Spinal cord (tissue), 10 donors: ENCODE results near the gene ZEB2. TPM values are rescaled to one million over a fixed set of nuclear protein-coding genes. Genes with fewer than 3 reads are reported as not detected.

Experiments used
- DNase-seq, 6 donors: peaks; one replicate each; pipeline versions ENCODE4 v3.0.0 to v3.0.0-alpha.2; 2013 to 2015; ENCODE audit warnings: low spot score in 6 of 6, low read depth in 4 of 6
- H3K27ac ChIP-seq: one replicate; pipeline ENCODE4 v1.5.1; 2013; ENCODE audit warnings: low read depth, low read length, control low read depth
- H3K27me3 ChIP-seq: one replicate; pipeline ENCODE4 v1.6.1; 2013; ENCODE audit warnings: low read length; ENCODE audit not compliant: control insufficient read depth, insufficient read depth
- H3K36me3 ChIP-seq: one replicate; pipeline ENCODE4 v1.6.1; 2013; ENCODE audit warnings: low read length; ENCODE audit not compliant: control insufficient read depth, insufficient read depth
- H3K4me1 ChIP-seq: one replicate; pipeline ENCODE4 v1.6.1; 2013; ENCODE audit warnings: low read length; ENCODE audit not compliant: control insufficient read depth, insufficient read depth
- H3K4me3 ChIP-seq: one replicate; pipeline ENCODE4 v1.5.1; 2013; ENCODE audit warnings: low read depth, low read length, control low read depth
- H3K9me3 ChIP-seq: one replicate; pipeline ENCODE4 v1.6.1; 2013; ENCODE audit warnings: low read length; ENCODE audit not compliant: control insufficient read depth, insufficient read depth
- WGBS: methylation state at CpG from one replicate; pipeline ENCODE4 v1.1.5; 2013; ENCODE audit warnings: missing lambda C conversion rate; ENCODE audit not compliant: insufficient coverage; 5-methylcytosine and 5-hydroxymethylcytosine counted together
- polyA plus RNA-seq, 2 donors: library from polyadenylated mRNA; unstranded; fragments of 120-200 nt; gene quantifications; one replicate each; pipeline ENCODE4 v1.2.1, GENCODE V29; 2013; ENCODE audit not compliant: insufficient read length in 2 of 2
- total RNA-seq, 2 donors: library from RNA; depleted of rRNA in 1 of 2; stranded (reverse); fragments of 120-200 nt in 1 of 2; fragments of >200 nt in 1 of 2; gene quantifications; one replicate each; pipeline versions ENCODE4 v1.2.3 to v1.2.4, GENCODE V29; 2013 to 2014
- donor health status: healthy.

The ZEB2 gene
- total and polyA plus RNA-seq, 4 donors, result 138 to 208 (median 164) TPM

DNA sequence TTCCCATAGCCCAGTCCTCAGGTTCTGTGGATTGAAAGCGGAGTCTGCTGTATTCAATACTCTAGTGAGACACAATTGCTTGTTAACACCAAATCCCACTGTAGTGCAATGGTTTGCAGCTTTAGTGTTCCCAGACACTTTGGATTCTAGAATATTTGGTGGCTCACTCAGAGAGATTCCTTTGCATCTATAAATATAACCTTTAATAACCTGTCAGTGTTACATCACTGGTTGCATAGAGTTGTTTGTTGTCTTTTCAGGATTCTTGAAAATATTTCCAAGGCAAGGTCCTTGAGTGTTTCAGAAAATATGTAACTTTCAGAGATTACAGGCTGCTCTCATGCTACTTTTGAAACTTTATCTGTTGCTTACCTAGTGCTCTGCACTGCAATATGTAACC, 157.5 kb downstream of the ZEB2 start:
- H3K36me3 ChIP-seq, result no peaks in the 10 kb centered on the region
- no peaks in the 10 kb centered on the region for H3K9me3 ChIP-seq
- no CpG with 5 or more reads among the region's 1 CpG for WGBS
- no peak overlapping the region for H3K27ac ChIP-seq
- H3K4me3 ChIP-seq, result no peak overlapping the region
- DNase-seq, result no peak
- peaks cover 3% of the 10 kb centered on the region for H3K4me1 ChIP-seq
- H3K27me3 ChIP-seq, result no peaks in the 10 kb centered on the region

- no peaks in the 10 kb centered on the region for H3K36me3 ChIP-seq
- DNase-seq, result no peak
- H3K4me1 ChIP-seq, result peaks cover 3% of the 10 kb centered on the region
- no peaks in the 10 kb centered on the region for H3K9me3 ChIP-seq
- H3K4me3 ChIP-seq, result no peak overlapping the region
- no peaks in the 10 kb centered on the region for H3K27me3 ChIP-seq
- H3K27ac ChIP-seq, result no peak overlapping the region
These were observed 158.2 kb downstream of the ZEB2 start for GRCh38 chr2:144361742-144362141.

- H3K27me3 ChIP-seq, result no peaks in the 10 kb centered on the region
- H3K4me3 ChIP-seq, result no peak overlapping the region
- no CpG with 5 or more reads among the region's 1 CpG for WGBS
- DNase-seq, result no peak
- no peaks in the 10 kb centered on the region for H3K9me3 ChIP-seq
- H3K27ac ChIP-seq, result no peak overlapping the region
- no peaks in the 10 kb centered on the region for H3K36me3 ChIP-seq
- no peaks in the 10 kb centered on the region for H3K4me1 ChIP-seq
These were observed 160.2 kb downstream of the ZEB2 start for GRCh38 chr2:144359684-144360083.

DNA sequence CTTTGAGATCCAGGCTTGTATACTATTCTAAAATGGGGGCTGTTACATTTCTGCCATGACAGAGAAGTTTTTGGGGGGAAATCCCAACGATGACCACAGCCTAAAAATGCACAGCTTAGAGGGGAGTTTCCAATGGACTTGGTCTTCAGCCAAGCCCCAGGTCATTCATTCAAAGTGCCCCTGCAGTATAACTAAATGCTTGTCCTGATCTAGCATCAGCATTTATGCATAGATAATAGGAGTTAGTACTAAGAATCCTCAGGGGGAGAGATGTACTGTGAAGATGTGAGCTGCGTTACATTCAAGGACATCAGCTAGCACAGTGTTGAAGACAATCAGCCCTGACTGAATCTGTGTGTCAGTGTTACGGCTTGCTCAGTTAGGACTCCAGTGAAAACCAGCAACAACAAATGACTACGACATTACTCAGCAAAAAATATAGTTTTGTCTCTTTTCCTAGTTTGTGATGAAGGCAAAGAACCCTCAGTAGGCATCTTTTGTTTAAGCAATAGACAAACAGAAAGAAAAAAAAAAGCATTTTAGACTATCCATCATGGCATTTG, 160.9 kb downstream of the ZEB2 start:
- no peaks in the 10 kb centered on the region for H3K36me3 ChIP-seq
- no peak overlapping the region for H3K4me3 ChIP-seq
- 100% methylated on average over 1 of the region's 4 CpGs for WGBS
- no peaks in the 10 kb centered on the region for H3K9me3 ChIP-seq
- no peaks in the 10 kb centered on the region for H3K4me1 ChIP-seq
- H3K27me3 ChIP-seq, result no peaks in the 10 kb centered on the region
- H3K27ac ChIP-seq, result no peak overlapping the region
- DNase-seq, result no peak

- Histone ChIP-seq H3K27me3 (no peaks in the 10 kb centered on the region), H3K4me1 (no peaks in the 10 kb centered on the region), H3K27ac (no peak overlapping the region), H3K9me3 (no peaks in the 10 kb centered on the region), H3K36me3 (no peaks in the 10 kb centered on the region), H3K4me3 (no peak overlapping the region)
- no CpG with 5 or more reads among the region's 3 CpGs for WGBS
- DNase-seq, result peak in 1 of 6 donors; percentile 44
These were observed 161.4 kb downstream of the ZEB2 start for GRCh38 chr2:144358374-144358964.

GRCh38 chr2:144357623-144358373, 162.1 kb downstream of the ZEB2 start:
- Histone ChIP-seq H3K4me3 (no peak overlapping the region), H3K9me3 (no peaks in the 10 kb centered on the region), H3K36me3 (no peaks in the 10 kb centered on the region), H3K27me3 (no peaks in the 10 kb centered on the region), H3K27ac (no peak overlapping the region), H3K4me1 (no peaks in the 10 kb centered on the region)
- 100% methylated on average over 1 of the region's 4 CpGs for WGBS
- DNase-seq, result no peak

DNA sequence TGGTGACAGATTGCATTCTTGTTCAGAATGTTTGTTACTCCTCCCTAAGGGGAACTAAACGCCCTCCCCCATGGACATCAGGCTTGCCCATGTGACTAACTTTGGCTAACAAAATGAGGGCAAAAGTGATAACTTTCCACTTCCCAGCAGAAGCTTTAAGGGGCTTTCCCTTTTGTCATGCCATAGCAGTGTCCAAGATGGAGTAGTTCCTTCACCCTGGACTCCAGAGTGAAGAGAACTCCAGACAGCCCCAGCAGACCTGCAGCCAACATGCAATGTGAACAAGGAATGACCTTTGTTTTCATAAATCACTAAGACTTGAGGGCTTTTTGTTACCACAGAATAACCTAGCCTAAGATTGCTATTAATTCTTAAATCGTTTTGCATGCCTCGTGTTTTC, 163.5 kb downstream of the ZEB2 start:
- Histone ChIP-seq H3K9me3 (no peaks in the 10 kb centered on the region), H3K36me3 (no peaks in the 10 kb centered on the region), H3K4me1 (no peaks in the 10 kb centered on the region), H3K27ac (no peak overlapping the region), H3K4me3 (no peak overlapping the region), H3K27me3 (no peaks in the 10 kb centered on the region)
- 100% methylated on average over 2 of the region's 3 CpGs for WGBS
- no peak for DNase-seq

DNA sequence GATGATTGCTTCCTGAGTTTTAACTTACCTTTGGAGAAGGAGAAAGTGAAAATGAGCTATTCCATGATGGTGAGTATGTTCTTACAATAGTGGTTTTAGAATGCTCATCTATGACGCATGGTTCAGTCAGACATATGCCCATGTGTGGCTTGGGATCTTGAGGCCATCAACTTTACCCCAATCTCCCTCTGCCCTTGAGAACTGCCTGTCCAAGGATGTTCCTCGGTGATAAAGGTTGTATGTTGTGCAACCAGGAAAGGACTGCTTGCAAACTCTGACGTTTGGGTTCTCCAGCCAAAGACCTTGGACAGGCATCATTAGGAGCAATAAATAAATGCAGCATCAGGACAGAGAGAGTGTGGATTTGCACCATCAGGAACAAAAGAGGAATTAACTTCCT, 165.0 kb downstream of the ZEB2 start:
- no peaks in the 10 kb centered on the region for H3K36me3 ChIP-seq
- H3K27ac ChIP-seq, result no peak overlapping the region
- H3K4me1 ChIP-seq, result no peaks in the 10 kb centered on the region
- no peak overlapping the region for H3K4me3 ChIP-seq
- no peak for DNase-seq
- no peaks in the 10 kb centered on the region for H3K27me3 ChIP-seq
- WGBS, result 63% methylated on average over 2 of the region's 3 CpGs
- H3K9me3 ChIP-seq, result no peaks in the 10 kb centered on the region

GRCh38 chr2:144351687-144352086, 168.2 kb downstream of the ZEB2 start:
- no peak overlapping the region for H3K4me3 ChIP-seq
- 80% methylated on average over 1 of the region's 5 CpGs for WGBS
- no peaks in the 10 kb centered on the region for H3K27me3 ChIP-seq
- no peaks in the 10 kb centered on the region for H3K9me3 ChIP-seq
- no peak for DNase-seq
- H3K4me1 ChIP-seq, result no peaks in the 10 kb centered on the region
- no peaks in the 10 kb centered on the region for H3K36me3 ChIP-seq
- H3K27ac ChIP-seq, result no peak overlapping the region
